ENCODE data around the gene TMED6.

TMED6 gene

DNA sequence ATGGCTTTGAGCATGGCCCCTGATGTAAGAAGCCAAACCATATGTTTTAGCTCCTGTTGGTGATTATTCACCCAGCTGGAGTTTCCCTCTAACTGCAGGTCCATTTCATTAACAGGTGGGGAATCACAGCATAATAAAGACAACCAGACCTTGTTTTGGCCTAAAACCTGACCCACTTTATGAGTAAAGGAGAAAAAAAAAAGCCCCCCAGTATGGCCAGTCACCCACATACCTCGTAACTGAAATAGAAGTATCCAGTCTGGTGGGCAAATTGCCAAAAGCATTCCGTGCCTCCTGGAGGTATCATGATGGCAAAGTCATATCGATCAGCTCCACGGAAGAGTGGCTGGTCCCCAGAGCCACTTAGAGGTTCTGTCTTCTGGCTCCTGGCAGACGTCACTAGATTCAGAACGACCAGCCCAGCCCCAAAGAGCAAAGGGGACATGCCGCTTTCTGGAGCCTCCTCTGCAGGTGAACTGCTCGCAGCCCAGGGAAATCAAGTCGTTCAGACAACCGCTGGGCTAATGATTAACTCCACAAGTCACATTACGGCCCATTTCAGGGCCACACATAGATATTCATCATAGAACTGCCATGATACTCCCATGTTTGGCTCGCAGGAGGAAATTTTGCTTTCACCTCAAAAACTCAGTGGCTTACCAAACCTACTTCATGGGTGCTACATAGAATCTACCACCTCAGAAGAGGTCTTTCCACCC, at the start of gene TMED6:
TSS of gene TMED6 (minus strand) at position 478 of the 719 bp plus-strand sequence. CDS start at position 445, 33 bp downstream.
- Histone ChIP-seq H3K27ac (ENCODE audit: low read depth in 2 of 2, low read length in 2 of 2) (peak within 1 kb of the TSS; percentile 60 to 70), H3K4me3 (ENCODE audit: low read length in 2 of 2) (peak within 1 kb of the TSS; percentile 11 to 60), H3K9ac (ENCODE audit: low read depth in 1 of 2, low read length in 2 of 2) (peak within 1 kb of the TSS; percentile 0 to 9), H3K27me3 (ENCODE audit: control insufficient read depth in 2 of 2, insufficient read depth in 2 of 2, low read length in 2 of 2) (no peaks in the 10 kb centered on the region), H3K9me3 (ENCODE audit: control insufficient read depth in 2 of 2, low read length in 2 of 2) (no peaks in the 10 kb centered on the region), H3K36me3 (ENCODE audit: control insufficient read depth in 2 of 2, insufficient read depth in 2 of 2, low read length in 2 of 2) (peaks cover 10 to 25% of the 10 kb centered on the region in 2 donors), H3K4me1 (ENCODE audit: control insufficient read depth in 2 of 2, insufficient read depth in 2 of 2, low read length in 2 of 2) (peaks cover 0 to 17% of the 10 kb centered on the region in 2 donors)

- Histone ChIP-seq H3K36me3 (ENCODE audit: control insufficient read depth in 2 of 2, insufficient read depth in 2 of 2, low read length in 2 of 2) (no peaks in the 10 kb centered on the region), H3K4me1 (ENCODE audit: control insufficient read depth in 2 of 2, insufficient read depth in 2 of 2, low read length in 2 of 2) (peaks cover 31 to 49% of the 10 kb centered on the region in 2 donors), H3K27ac (ENCODE audit: low read depth in 2 of 2, low read length in 2 of 2) (peak overlapping the region in 1 of 2 donors; percentile 9), H3K4me3 (ENCODE audit: low read length in 2 of 2) (peak overlapping the region in 1 of 2 donors; percentile 20), H3K27me3 (ENCODE audit: control insufficient read depth in 2 of 2, insufficient read depth in 2 of 2, low read length in 2 of 2) (no peaks in the 10 kb centered on the region), H3K9ac (ENCODE audit: low read depth in 1 of 2, low read length in 2 of 2) (no peak overlapping the region), H3K9me3 (ENCODE audit: control insufficient read depth in 2 of 2, low read length in 2 of 2) (no peaks in the 10 kb centered on the region)
These were observed 47.8 kb upstream of the TMED6 start for GRCh38 chr16:69399361-69399760.

GRCh38 chr16:69397821-69398521, 46.4 kb upstream of the TMED6 start:
- H3K9ac ChIP-seq (ENCODE audit: low read depth in 1 of 2, low read length in 2 of 2) = no peak overlapping the region
- H3K4me3 ChIP-seq (ENCODE audit: low read length in 2 of 2) = peak overlapping the region in 1 of 2 donors; percentile 2
- H3K27ac ChIP-seq (ENCODE audit: low read depth in 2 of 2, low read length in 2 of 2) = peak overlapping the region; percentile 70

DNA sequence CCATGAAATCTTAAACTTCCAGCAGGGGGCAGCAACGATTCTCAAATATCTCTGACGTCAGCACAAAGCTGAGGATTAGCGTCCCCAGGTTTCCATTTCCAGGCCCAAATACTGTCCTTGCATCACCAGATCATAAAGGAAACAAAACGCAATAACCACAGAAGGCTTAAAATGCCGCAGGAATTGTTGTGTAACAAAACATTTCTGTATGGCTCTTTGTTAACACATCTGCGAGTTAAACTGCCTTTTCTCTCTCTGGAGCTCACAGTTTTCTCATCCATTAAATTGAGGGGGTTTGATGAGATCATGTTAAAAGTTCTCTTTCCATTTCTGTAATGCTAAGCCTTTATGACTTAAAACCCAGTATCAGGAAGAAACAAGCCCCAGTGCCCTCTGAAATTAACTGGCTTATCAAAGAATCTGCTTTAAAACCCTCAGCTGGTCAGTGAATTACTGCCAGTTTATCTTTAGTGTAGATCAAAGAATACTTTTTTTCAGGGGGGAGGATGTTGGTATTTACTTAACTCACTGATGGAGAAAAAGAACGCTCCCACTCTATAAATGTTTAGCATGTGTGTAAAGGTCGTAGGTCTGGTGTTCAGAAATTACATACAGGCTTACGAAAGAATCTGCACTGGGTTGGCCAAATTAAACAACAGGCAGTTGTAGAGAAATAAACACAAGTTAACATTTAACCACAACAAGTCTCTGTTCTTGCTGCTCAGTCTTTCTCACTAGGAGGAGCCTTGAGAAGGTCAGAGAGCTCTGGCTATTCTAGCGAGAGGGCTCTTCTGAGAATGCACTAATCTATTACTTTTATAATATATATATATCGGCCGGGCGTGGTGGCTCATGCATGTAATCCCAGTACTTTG, 44.8 kb upstream of the TMED6 start:
- Histone ChIP-seq H3K4me1 (ENCODE audit: control insufficient read depth in 2 of 2, insufficient read depth in 2 of 2, low read length in 2 of 2) (peaks cover 18 to 30% of the 10 kb centered on the region in 2 donors), H3K27ac (ENCODE audit: low read depth in 2 of 2, low read length in 2 of 2) (peak overlapping the region; percentile 70), H3K9me3 (ENCODE audit: control insufficient read depth in 2 of 2, low read length in 2 of 2) (no peaks in the 10 kb centered on the region), H3K4me3 (ENCODE audit: low read length in 2 of 2) (peak overlapping the region; percentile 33 to 42), H3K27me3 (ENCODE audit: control insufficient read depth in 2 of 2, insufficient read depth in 2 of 2, low read length in 2 of 2) (no peaks in the 10 kb centered on the region), H3K36me3 (ENCODE audit: control insufficient read depth in 2 of 2, insufficient read depth in 2 of 2, low read length in 2 of 2) (no peaks in the 10 kb centered on the region), H3K9ac (ENCODE audit: low read depth in 1 of 2, low read length in 2 of 2) (peak overlapping the region in 1 of 2 donors; percentile 5)

More at GRCh38 chr16:69397821-69398521, 46.4 kb upstream of the TMED6 start:
- Histone ChIP-seq H3K4me1 (ENCODE audit: control insufficient read depth in 2 of 2, insufficient read depth in 2 of 2, low read length in 2 of 2) (peaks cover 23 to 43% of the 10 kb centered on the region in 2 donors), H3K27me3 (ENCODE audit: control insufficient read depth in 2 of 2, insufficient read depth in 2 of 2, low read length in 2 of 2) (no peaks in the 10 kb centered on the region), H3K9me3 (ENCODE audit: control insufficient read depth in 2 of 2, low read length in 2 of 2) (no peaks in the 10 kb centered on the region), H3K36me3 (ENCODE audit: control insufficient read depth in 2 of 2, insufficient read depth in 2 of 2, low read length in 2 of 2) (no peaks in the 10 kb centered on the region)

DNA sequence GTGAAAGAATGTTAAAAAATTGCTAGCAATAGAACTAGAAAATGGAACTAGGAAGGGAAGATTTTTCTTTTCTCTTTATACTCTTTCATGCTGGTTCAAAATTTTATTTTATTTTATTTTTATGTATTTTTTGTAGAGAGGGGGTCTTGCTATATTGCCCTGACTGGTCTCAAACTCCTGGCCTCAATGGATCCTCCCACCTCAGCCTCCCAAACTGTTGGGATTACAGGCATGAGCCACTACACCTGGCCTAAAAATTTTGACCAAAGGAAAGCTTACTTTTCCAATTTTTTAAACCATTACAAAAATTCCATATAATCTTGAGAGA, 44.2 kb upstream of the TMED6 start:
- no peak overlapping the region for H3K9ac ChIP-seq (ENCODE audit: low read depth in 1 of 2, low read length in 2 of 2)
- H3K27me3 ChIP-seq (ENCODE audit: control insufficient read depth in 2 of 2, insufficient read depth in 2 of 2, low read length in 2 of 2) = no peaks in the 10 kb centered on the region
- no peak overlapping the region for H3K4me3 ChIP-seq (ENCODE audit: low read length in 2 of 2)
- H3K36me3 ChIP-seq (ENCODE audit: control insufficient read depth in 2 of 2, insufficient read depth in 2 of 2, low read length in 2 of 2) = no peaks in the 10 kb centered on the region
- H3K27ac ChIP-seq (ENCODE audit: low read depth in 2 of 2, low read length in 2 of 2) = peak overlapping the region; percentile 53 to 70
- H3K4me1 ChIP-seq (ENCODE audit: control insufficient read depth in 2 of 2, insufficient read depth in 2 of 2, low read length in 2 of 2) = peaks cover 16 to 27% of the 10 kb centered on the region in 2 donors
- no peaks in the 10 kb centered on the region for H3K9me3 ChIP-seq (ENCODE audit: control insufficient read depth in 2 of 2, low read length in 2 of 2)

DNA sequence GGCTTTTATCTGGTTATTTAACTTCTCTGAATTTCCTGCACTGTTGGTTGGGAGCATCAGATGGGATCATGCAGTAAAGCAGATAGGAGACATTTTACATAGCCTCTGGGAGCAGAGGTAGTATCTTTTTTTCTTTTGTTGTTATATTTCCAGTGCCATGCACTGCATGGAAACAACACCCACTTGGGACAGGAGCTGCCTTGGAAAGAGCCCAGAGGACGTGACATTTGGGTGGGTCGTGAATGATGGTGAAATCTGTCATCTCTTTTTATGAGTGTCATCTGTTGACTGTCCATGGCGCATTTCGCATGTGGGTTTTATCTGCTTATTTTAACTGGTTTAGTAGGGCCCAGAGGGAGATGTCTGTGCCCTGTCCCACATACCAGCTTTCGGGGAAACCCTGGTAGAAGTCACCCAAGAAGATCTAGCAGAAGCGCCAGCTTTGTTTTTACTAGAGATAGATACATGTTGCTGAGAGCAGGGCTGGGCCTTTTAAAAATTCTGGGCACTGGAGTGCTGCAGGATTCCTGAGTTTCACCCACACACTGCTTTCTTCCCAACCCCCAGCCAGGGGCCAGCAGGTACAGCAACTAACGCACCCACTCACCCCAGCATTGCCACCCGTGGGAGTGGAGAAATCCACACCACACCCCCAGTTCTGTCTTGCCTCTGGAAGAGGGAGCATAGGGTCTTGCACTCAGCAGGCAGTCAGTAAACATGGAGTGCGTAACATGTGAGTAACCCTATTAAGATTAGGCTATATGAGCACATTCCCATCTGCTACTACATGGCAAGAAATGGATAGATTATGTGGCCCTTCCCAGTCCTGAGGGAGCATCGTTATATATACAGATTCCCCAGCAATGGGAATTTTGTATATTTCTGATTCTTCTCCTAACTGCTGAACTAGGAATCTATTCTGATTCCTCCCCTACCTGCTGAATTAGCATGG, 42.6 kb upstream of the TMED6 start:
- Histone ChIP-seq H3K9me3 (ENCODE audit: control insufficient read depth in 2 of 2, low read length in 2 of 2) (no peaks in the 10 kb centered on the region), H3K4me3 (ENCODE audit: low read length in 2 of 2) (no peak overlapping the region), H3K9ac (ENCODE audit: low read depth in 1 of 2, low read length in 2 of 2) (no peak overlapping the region), H3K4me1 (ENCODE audit: control insufficient read depth in 2 of 2, insufficient read depth in 2 of 2, low read length in 2 of 2) (peaks cover 15 to 25% of the 10 kb centered on the region in 2 donors), H3K27me3 (ENCODE audit: control insufficient read depth in 2 of 2, insufficient read depth in 2 of 2, low read length in 2 of 2) (no peaks in the 10 kb centered on the region), H3K27ac (ENCODE audit: low read depth in 2 of 2, low read length in 2 of 2) (no peak overlapping the region), H3K36me3 (ENCODE audit: control insufficient read depth in 2 of 2, insufficient read depth in 2 of 2, low read length in 2 of 2) (no peaks in the 10 kb centered on the region)

GRCh38 chr16:69386596-69386995, 35.0 kb upstream of the TMED6 start:
- Histone ChIP-seq H3K27ac (ENCODE audit: low read depth in 2 of 2, low read length in 2 of 2) (no peak overlapping the region), H3K9ac (ENCODE audit: low read depth in 1 of 2, low read length in 2 of 2) (no peak overlapping the region), H3K4me3 (ENCODE audit: low read length in 2 of 2) (no peak overlapping the region)

DNA sequence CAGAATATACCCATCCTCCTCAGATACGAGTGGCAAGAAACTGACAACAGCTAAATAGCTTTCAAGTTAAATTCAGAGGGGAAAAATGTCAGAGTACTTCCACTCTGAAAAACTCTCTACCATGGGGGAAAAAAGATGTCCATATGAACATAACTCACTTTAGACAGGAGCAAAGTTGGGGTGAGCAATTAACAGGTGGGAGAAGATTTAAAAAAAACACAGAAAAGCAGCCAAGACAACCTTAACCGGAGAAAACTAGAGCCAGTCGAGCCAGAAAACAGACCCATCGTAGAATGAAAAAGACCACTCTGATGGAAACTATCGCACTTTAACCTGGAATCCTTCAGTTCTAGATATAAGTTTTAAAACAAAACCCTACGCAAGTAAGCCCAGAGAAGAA, 33.4 kb upstream of the TMED6 start:
- Histone ChIP-seq H3K36me3 (ENCODE audit: control insufficient read depth in 2 of 2, insufficient read depth in 2 of 2, low read length in 2 of 2) (peaks cover 17 to 27% of the 10 kb centered on the region in 2 donors), H3K4me1 (ENCODE audit: control insufficient read depth in 2 of 2, insufficient read depth in 2 of 2, low read length in 2 of 2) (peaks cover 4 to 7% of the 10 kb centered on the region in 2 donors), H3K27me3 (ENCODE audit: control insufficient read depth in 2 of 2, insufficient read depth in 2 of 2, low read length in 2 of 2) (no peaks in the 10 kb centered on the region), H3K9ac (ENCODE audit: low read depth in 1 of 2, low read length in 2 of 2) (peak overlapping the region; percentile 78 to 83), H3K4me3 (ENCODE audit: low read length in 2 of 2) (peak overlapping the region; percentile 69 to 91), H3K27ac (ENCODE audit: low read depth in 2 of 2, low read length in 2 of 2) (peak overlapping the region; percentile 80 to 81), H3K9me3 (ENCODE audit: control insufficient read depth in 2 of 2, low read length in 2 of 2) (no peaks in the 10 kb centered on the region)

More at GRCh38 chr16:69386596-69386995, 35.0 kb upstream of the TMED6 start:
- Histone ChIP-seq H3K9me3 (ENCODE audit: control insufficient read depth in 2 of 2, low read length in 2 of 2) (no peaks in the 10 kb centered on the region), H3K36me3 (ENCODE audit: control insufficient read depth in 2 of 2, insufficient read depth in 2 of 2, low read length in 2 of 2) (peaks cover 15 to 22% of the 10 kb centered on the region in 2 donors), H3K27me3 (ENCODE audit: control insufficient read depth in 2 of 2, insufficient read depth in 2 of 2, low read length in 2 of 2) (no peaks in the 10 kb centered on the region), H3K4me1 (ENCODE audit: control insufficient read depth in 2 of 2, insufficient read depth in 2 of 2, low read length in 2 of 2) (peaks cover 4 to 7% of the 10 kb centered on the region in 2 donors)

DNA sequence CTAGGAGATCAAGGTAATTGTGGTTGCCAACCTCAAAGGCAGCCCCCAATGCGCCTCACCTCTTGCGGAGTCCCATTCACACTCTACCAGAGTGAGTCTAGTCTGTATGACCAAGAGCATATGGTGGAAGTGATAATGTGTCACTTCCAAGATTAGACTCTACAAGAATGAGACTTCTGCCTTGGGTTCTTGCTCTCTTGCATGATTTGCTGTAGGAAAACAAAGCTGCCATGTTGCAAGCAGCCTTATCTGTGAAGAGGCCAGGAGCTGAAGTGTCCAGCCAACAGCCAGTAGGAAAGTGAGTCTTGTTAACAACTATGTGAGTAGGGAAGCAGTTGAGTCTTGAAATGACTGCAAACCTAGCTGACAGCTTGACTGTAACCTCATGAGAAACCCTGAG, 30.8 kb upstream of the TMED6 start:
- Histone ChIP-seq H3K36me3 (ENCODE audit: control insufficient read depth in 2 of 2, insufficient read depth in 2 of 2, low read length in 2 of 2) (peaks cover 28 to 42% of the 10 kb centered on the region in 2 donors), H3K4me1 (ENCODE audit: control insufficient read depth in 2 of 2, insufficient read depth in 2 of 2, low read length in 2 of 2) (peaks cover 4 to 7% of the 10 kb centered on the region in 2 donors), H3K27me3 (ENCODE audit: control insufficient read depth in 2 of 2, insufficient read depth in 2 of 2, low read length in 2 of 2) (no peaks in the 10 kb centered on the region), H3K27ac (ENCODE audit: low read depth in 2 of 2, low read length in 2 of 2) (no peak overlapping the region), H3K4me3 (ENCODE audit: low read length in 2 of 2) (no peak overlapping the region), H3K9ac (ENCODE audit: low read depth in 1 of 2, low read length in 2 of 2) (no peak overlapping the region), H3K9me3 (ENCODE audit: control insufficient read depth in 2 of 2, low read length in 2 of 2) (no peaks in the 10 kb centered on the region)

All from mucosa of rectum (tissue), 2 donors.